Cardiac atrium fibroblast (primary cell): ENCODE results near the gene MYNN. TPM values are rescaled to one million over a fixed set of nuclear protein-coding genes. Genes with fewer than 3 reads are reported as not detected.

Source experiments
- total RNA-seq: library from RNA; depleted of rRNA; stranded (reverse); fragments of >200 nt; gene quantifications from 2 replicates; pipeline ENCODE4 v1.2.3, GENCODE V29; 2015

Gene MYNN
- total RNA-seq = 9.9 and 11.7 TPM in 2 replicates

GRCh38 chr3:169772897-169773816 lies at the start of gene MYNN:
Gene MYNN, plus strand, starts transcription at chr3:169773396. Its CDS starts 900 bp downstream, at chr3:169774296.

GRCh38 chr3:169764882-169765612 lies 8.1 kb upstream of the MYNN start, which contains the start of gene TERC:
Gene TERC, minus strand, starts transcription at chr3:169765060.

GRCh38 chr3:169769287-169770181 lies 3.7 kb upstream of the MYNN start, which contains the start of gene ACTRT3:
Gene ACTRT3, minus strand, starts transcription at chr3:169769561. Its CDS starts 41 bp downstream, at chr3:169769520.

GRCh38 chr3:169812332-169813235 lies 39.4 kb downstream of the MYNN start, which contains the start of the genes LRRC34 and LRRIQ4:
Gene LRRC34, minus strand, starts transcription at chr3:169812904. Its CDS starts 356 bp downstream, at chr3:169812548.
Gene LRRIQ4, plus strand, starts transcription at chr3:169812870. Its CDS starts 9,052 bp downstream, at chr3:169821922.

Other genes with a start within 250 kb of the MYNN start
- 26.5 and 32.6 TPM in 2 replicates for gene MECOM, start 109.7 kb upstream of the MYNN start, total RNA-seq
- gene TERC, start 8.3 kb upstream of the MYNN start, total RNA-seq = 198 and 340 TPM in 2 replicates
- 2.1 and 7.2 TPM in 2 replicates for gene ACTRT3, start 3.8 kb upstream of the MYNN start, total RNA-seq
- gene LRRIQ4, start 39.5 kb downstream of the MYNN start, total RNA-seq = not detected in 2 replicates
- gene LRRC34, start 39.5 kb downstream of the MYNN start, total RNA-seq = 1.6 and 10.5 TPM in 2 replicates
- gene LRRC31, start 96.5 kb downstream of the MYNN start, total RNA-seq = not detected in 2 replicates
- gene SAMD7, start 138.2 kb downstream of the MYNN start, total RNA-seq = not detected in 2 replicates
- gene SEC62, start 193.4 kb downstream of the MYNN start, total RNA-seq = 20.2 and 28.7 TPM in 2 replicates